Measurements from ENCODE around the gene CCDC171.

GRCh38 chr9:15778861-15779260 is 226.0 kb downstream of the CCDC171 start:
- TF ChIP-seq ESRRA (CRISPR knock-in tag; IDR thresholded peaks at IDR 0.05; ENCODE audit: borderline replicate concordance) (no peak), CTCF (IDR thresholded peaks at IDR 0.05) (no peak), ZNF121 (CRISPR knock-in tag; IDR thresholded peaks at IDR 0.05) (no peak), ATF3 (CRISPR knock-in tag; conservative IDR thresholded peaks at IDR 0.05) (no peak), MLX (CRISPR knock-in tag; IDR thresholded peaks at IDR 0.05) (no peak)
- TF ChIP-seq, protein P1, sequence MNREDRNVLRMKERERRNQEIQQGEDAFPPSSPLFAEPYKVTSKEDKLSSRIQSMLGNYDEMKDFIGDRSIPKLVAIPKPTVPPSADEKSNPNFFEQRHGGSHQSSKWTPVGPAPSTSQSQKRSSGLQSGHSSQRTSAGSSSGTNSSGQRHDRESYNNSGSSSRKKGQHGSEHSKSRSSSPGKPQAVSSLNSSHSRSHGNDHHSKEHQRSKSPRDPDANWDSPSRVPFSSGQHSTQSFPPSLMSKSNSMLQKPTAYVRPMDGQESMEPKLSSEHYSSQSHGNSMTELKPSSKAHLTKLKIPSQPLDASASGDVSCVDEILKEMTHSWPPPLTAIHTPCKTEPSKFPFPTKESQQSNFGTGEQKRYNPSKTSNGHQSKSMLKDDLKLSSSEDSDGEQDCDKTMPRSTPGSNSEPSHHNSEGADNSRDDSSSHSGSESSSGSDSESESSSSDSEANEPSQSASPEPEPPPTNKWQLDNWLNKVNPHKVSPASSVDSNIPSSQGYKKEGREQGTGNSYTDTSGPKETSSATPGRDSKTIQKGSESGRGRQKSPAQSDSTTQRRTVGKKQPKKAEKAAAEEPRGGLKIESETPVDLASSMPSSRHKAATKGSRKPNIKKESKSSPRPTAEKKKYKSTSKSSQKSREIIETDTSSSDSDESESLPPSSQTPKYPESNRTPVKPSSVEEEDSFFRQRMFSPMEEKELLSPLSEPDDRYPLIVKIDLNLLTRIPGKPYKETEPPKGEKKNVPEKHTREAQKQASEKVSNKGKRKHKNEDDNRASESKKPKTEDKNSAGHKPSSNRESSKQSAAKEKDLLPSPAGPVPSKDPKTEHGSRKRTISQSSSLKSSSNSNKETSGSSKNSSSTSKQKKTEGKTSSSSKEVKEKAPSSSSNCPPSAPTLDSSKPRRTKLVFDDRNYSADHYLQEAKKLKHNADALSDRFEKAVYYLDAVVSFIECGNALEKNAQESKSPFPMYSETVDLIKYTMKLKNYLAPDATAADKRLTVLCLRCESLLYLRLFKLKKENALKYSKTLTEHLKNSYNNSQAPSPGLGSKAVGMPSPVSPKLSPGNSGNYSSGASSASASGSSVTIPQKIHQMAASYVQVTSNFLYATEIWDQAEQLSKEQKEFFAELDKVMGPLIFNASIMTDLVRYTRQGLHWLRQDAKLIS (CRISPR knock-in tag; IDR thresholded peaks at IDR 0.05; ENCODE audit: borderline replicate concordance) = no peak
- TF ChIP-seq, protein P2, sequence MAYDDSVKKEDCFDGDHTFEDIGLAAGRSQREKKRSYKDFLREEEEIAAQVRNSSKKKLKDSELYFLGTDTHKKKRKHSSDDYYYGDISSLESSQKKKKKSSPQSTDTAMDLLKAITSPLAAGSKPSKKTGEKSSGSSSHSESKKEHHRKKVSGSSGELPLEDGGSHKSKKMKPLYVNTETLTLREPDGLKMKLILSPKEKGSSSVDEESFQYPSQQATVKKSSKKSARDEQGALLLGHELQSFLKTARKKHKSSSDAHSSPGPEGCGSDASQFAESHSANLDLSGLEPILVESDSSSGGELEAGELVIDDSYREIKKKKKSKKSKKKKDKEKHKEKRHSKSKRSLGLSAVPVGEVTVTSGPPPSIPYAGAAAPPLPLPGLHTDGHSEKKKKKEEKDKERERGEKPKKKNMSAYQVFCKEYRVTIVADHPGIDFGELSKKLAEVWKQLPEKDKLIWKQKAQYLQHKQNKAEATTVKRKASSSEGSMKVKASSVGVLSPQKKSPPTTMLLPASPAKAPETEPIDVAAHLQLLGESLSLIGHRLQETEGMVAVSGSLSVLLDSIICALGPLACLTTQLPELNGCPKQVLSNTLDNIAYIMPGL (CRISPR knock-in tag; IDR thresholded peaks at IDR 0.05) = no peak
